Activated T-cell treated with anti-CD3 and anti-CD28 coated beads for 4 hours (primary cell): ENCODE measurements around the gene RPA3.

Source experiments
- DNase-seq: peaks from one replicate; pipeline ENCODE4 v3.0.0-alpha.2; 2020

Gene RPA3

GRCh38 chr7:7718492-7718891, at the start of gene RPA3:
Gene RPA3, minus strand, starts transcription at chr7:7718607. Its CDS starts 78,189 bp downstream, at chr7:7640418.
- DNase-seq = no peak

- no peak for DNase-seq
Observed at GRCh38 chr7:7766671-7767070, 48.3 kb upstream of the RPA3 start.

GRCh38 chr7:7765422-7765821, 47.0 kb upstream of the RPA3 start:
- no peak for DNase-seq

GRCh38 chr7:7764520-7765396, 46.4 kb upstream of the RPA3 start:
- no peak for DNase-seq

GRCh38 chr7:7761974-7762779, 43.8 kb upstream of the RPA3 start:
- no peak for DNase-seq

GRCh38 chr7:7761340-7761973, 43.0 kb upstream of the RPA3 start:
- DNase-seq = no peak

- no peak for DNase-seq
Observed at GRCh38 chr7:7757576-7757975, 39.2 kb upstream of the RPA3 start.

- DNase-seq = no peak
Observed at GRCh38 chr7:7756577-7756976, 38.2 kb upstream of the RPA3 start.

- DNase-seq = no peak
Observed at GRCh38 chr7:7751243-7752092, 33.1 kb upstream of the RPA3 start.

- DNase-seq = no peak
Observed at GRCh38 chr7:7750571-7751242, 32.3 kb upstream of the RPA3 start.

GRCh38 chr7:7746458-7746857, 28.1 kb upstream of the RPA3 start:
- DNase-seq = no peak

GRCh38 chr7:7745966-7746365, 27.6 kb upstream of the RPA3 start:
- DNase-seq = no peak

GRCh38 chr7:7745258-7745657, 26.9 kb upstream of the RPA3 start:
- no peak for DNase-seq

GRCh38 chr7:7742223-7742622, 23.8 kb upstream of the RPA3 start:
- no peak for DNase-seq

- no peak for DNase-seq
Observed at GRCh38 chr7:7740037-7740355, 21.6 kb upstream of the RPA3 start.

GRCh38 chr7:7739204-7740036, 21.0 kb upstream of the RPA3 start:
- no peak for DNase-seq

- no peak for DNase-seq
Observed at GRCh38 chr7:7738622-7739021, 20.2 kb upstream of the RPA3 start.

GRCh38 chr7:7738177-7738576, 19.8 kb upstream of the RPA3 start:
- no peak for DNase-seq

GRCh38 chr7:7737674-7738073, 19.3 kb upstream of the RPA3 start:
- DNase-seq = no peak

- DNase-seq = no peak
Observed at GRCh38 chr7:7736671-7737070, 18.3 kb upstream of the RPA3 start.

GRCh38 chr7:7732621-7733281, 14.3 kb upstream of the RPA3 start:
- DNase-seq = no peak
